OCI-M1 (cell line): Measurements from ENCODE around the gene ROBO4.

Experiments
- DNase-seq: peaks from one replicate; lab custom pipeline; 2025; lab: John Stamatoyannopoulos, UW

The ROBO4 gene

DNA sequence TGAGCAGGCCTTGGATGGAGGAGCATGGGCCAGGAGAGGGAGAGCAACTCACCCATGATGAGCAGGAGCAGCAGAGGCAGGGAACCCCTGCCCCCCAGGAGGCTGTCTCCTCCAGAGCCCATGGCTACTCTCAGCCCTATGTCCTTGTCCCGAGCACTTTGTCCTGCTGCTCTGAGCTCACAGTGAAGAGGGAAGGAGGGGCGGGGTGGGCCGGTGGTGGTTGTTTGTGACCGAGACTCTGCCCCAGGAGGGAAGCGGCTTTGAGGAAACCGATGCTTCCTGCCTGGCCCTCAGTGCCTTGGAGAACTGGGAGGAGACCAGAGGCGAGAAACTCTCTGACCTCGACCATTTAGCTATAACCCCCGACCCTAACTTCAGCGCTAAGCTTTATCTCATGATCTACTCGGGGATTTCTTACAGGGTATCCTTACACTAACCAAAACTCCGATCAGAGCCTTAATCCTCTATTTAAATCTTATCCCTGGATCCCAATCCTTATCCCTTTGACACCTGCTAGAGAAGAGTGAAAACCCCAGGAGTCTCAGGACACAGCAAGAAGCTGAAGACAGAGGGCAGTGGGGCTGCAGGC, at the start of gene ROBO4:
TSS of gene ROBO4 (minus strand) at position 192 of the 589 bp plus-strand sequence. CDS start at position 122, 70 bp downstream.
- no peak for DNase-seq

DNA sequence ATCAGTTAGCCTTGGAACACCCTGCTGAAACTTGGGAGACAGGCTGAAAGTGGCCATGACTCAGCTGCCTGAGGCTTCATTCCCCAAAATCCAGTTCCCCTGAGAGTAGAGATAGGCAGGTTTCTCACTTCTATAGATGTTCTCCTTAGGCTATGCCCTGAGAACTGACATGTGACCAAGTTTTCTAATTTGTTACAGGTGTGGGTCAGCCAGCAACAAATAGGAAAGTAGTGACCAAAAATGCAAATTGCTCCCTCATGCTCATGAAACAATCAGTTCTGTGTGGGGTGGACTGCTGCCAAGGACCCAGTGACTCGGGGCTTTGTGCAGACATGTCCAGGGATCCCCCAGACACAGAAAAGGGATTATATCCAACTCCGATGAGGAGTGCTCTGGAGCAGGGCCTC, 49.1 kb upstream of the ROBO4 start:
- no peak for DNase-seq

DNA sequence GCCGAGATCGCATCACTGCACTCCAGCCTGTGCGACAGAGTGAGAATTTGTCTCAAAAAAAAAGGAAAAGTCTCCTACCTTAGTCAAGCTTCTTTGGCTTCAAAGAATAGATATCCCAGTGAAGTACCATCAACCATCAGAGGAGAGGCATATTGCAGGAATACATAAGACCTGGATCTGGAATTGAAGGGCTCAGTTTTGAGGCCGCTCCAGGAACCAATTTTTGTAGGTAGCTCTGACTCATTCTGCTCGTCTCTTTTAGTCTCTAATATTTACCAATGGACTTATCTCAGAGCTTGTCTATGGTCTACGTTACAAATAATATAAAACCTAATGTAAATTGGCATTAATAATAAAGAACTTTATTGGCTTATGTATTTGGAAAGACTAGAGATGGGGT, 48.2 kb upstream of the ROBO4 start:
- DNase-seq, result no peak

DNA sequence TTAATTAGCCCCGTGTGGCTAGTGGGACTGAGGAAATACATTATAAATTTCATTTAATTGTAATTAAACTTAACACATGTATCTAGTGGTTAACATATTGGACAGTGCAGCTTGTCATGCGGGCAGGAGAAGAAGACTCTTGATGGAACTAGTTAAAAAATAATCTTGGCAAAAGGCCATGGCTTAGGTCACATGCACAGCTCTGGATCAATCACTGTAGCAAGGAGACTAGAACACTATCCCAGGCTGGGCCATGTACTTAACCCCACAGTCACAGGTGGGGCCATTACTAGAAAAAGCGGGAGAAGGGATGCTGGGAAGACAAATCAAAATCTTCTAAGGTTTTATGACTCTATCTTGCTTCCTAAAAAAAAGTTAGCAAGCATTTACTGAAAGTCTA, 46.9 kb upstream of the ROBO4 start:
- no peak for DNase-seq

DNA sequence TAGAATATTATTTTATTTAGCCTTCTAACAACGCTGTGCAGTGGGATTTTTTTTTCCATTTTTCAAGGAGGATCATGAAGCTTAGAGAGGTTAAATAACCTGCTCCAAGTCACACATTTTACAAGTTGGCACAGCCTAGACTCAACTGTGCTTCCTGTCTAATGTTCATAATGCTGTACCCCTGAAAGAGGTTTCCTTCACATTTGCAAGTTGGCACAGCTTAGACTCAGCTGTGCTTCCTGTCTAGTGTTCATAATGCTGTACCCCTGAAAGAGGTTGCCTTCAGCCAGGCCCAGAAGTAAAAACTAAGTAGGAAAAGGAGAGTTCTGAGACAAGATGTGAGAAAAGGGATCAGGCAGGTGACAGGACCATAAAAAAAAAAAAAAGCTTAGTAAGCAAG, 46.1 kb upstream of the ROBO4 start:
- DNase-seq, result no peak

DNA sequence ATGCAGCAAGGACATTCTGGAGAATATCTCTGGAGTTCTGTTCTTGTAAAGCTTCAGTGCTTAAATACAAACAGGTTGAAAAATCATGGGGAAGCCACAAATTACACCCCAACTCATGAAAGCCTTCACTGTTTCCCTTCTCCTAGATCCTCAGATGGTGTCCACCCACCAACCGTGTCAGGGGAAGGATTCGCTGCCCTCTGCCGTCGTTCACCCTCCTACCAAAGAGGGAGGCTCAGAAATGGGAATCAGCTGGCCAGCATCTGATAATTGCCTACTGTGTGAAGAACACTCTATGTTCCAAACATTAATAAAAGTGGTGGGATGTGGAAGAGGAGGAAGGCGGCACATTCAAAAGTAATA, 45.6 kb upstream of the ROBO4 start:
- no peak for DNase-seq

DNA sequence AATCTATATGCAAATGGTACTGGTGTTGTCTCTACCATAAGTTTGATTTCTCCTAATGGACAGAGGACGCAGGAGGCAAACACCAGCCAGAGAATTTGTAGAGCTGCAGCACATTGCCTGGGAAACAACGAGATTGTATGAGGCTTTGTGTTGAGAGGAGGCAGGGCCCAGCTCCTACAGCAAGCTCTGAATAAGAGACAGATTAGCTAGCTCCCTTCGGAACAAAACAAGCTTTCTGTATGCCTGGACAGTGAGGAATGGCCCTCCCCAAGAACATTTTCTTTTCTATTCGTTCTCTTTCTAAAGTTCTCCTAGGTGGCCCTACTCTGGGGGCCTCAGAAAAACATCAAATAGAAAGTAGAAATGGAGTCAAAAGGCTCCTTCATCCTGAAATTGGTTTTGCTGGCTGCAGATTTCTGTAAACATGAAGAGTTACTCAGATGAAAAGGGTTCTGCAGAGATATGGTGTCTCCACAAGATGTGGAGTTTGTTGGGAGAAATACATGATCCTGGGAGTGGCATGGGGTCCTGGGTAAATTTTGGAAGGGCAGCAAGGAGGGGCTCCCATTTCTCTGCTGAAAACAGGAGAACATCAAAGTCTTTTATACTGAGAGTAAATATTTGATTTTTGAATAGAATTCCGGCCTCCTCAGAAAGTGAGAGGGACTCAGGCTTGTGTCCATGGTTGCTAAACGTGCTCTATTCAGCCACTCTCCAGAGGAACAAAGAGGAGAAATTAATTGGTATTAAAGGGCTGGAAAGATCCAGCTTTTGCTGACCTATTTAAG, 45.0 kb upstream of the ROBO4 start:
- no peak for DNase-seq

DNA sequence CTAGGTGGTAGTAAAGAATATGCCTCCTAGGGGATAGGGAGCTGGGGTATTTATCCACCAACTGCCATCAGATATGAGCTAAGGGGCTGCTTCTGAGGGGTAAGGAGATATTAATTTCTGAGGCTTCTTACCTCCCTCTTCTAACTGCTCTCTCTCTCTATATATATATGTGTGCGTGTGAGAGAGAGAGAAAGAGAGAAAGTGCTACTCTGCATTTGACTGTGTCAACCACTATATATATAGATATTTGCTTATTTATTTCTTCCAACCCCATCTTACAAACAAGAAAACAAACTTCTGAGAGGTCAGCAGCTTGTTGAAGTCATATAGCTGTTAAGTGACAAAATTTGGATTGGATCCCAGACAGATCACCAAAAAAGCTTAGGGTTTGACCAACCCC, 44.0 kb upstream of the ROBO4 start:
- DNase-seq, result no peak

DNA sequence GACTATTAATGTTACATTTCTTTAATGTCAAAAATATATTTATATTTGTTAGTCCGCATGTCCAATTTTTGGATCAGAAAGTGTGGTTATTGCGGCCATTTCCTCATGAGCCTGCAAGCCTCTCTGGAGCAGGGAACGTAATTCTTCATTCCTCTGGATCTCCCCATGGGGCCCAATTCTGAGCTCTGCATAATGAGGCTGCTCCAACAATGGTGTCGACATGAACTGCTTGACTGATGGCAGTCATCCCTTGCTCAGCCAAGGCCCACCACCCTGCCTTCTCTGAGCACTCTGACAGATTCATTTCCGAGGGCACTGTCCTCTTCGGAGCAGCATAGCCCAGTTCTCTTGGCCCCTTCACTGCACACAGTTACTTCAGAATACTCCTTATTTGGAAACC, 41.3 kb upstream of the ROBO4 start:
- DNase-seq, result no peak

DNA sequence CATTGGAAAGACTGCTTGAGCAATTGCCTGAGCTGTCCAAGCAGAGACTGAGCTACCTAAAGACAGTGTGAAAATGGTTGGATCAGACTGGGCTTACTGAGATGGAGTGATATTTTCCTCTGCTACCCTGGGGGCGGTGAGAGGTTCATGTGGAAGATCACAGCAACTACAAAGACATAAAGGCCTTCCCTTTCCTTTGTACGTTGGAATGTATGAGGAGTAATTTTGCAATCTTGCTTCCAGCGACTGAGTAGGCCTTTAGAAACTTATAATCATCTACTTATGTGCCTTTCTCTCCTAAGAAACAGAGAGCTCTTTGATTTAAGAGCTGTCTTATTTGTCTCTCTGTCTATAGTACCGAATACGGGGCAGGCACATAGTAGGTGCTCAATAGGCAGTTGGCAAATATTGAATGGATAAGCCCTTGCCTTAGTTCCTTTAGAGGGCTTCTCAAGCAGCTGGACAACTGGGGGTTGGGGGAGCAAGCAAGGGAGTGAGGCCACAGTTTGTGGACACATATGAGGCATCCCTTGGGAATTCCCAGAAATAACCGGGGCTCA, 40.6 kb upstream of the ROBO4 start:
- no peak for DNase-seq

DNA sequence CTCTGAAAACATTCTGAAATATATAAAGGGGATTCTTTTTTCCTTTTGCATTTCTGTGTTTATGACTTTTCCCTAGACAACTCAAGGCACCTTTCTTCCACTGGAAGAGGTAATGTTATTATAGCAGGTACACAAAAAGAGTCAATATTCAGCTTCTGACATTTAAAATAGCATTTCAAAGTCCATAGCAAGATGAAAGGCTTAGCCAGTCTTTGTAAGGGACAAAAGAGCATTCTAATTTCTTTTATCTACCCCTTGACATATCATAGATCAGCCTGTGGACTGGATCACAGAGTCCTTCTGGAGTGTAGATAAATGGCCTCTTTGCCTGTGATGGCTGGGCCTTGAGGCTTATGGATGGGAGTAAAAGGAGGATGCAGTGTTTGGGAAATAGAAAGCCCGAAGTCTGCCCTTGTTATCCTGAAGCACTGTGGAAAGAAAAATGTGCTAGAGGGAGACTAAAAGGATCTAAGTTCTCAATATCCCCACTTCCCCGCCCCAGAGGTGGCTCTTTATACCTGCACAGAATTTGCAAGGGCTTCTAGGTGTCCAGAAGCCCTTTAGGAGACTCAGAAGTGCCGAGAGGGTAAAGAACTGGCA, 39.8 kb upstream of the ROBO4 start:
- DNase-seq, result no peak

DNA sequence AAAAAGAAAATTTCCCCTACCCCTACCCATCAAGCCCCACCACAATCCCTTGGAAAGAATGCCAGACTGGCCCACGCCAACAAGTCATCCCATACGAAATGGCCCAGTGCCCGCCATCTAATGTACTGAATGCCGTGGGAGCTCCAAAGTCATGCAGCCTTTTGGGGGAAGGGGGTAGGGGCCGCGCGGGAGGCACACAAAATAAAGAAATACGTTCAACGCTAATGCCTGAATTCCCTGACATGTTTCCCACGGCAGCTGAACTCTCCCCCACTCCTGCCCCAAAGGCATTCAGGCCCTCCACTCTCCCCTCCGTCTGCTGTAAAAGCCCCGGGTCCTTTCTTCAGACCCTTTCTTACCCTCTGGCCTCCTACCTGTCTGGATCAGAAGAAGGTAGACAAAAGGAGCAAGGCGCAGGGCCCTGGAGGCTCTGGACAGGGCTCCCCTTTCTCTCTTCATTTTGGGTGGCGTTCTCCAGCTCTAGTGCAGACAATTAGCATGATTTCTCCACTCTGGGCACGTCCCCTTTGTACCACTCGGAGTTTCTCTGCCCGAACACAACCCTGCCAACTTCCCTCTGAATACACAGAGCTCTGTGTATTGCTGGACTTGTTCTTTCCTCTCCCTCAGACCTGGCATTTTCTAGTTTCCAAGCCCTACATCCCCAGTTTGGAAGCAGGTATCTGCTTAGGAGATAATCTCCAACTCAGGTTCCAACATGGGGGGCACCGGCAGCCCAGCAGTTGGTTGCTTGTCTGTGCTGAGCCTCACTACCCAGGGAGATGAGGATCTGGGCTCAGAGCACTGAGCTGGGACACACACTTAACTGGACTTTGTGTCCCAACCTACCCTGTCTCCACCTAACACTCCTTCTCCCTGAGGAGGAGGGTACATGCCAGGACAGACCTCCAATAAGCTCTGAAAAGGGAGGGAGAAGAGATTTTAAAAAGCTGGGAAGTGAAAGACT, 38.2 kb upstream of the ROBO4 start, which contains the start of gene HEPACAM:
TSS of gene HEPACAM (minus strand) at position 500 of the 967 bp plus-strand sequence. CDS start at position 459, 41 bp downstream.
- no peak for DNase-seq

DNA sequence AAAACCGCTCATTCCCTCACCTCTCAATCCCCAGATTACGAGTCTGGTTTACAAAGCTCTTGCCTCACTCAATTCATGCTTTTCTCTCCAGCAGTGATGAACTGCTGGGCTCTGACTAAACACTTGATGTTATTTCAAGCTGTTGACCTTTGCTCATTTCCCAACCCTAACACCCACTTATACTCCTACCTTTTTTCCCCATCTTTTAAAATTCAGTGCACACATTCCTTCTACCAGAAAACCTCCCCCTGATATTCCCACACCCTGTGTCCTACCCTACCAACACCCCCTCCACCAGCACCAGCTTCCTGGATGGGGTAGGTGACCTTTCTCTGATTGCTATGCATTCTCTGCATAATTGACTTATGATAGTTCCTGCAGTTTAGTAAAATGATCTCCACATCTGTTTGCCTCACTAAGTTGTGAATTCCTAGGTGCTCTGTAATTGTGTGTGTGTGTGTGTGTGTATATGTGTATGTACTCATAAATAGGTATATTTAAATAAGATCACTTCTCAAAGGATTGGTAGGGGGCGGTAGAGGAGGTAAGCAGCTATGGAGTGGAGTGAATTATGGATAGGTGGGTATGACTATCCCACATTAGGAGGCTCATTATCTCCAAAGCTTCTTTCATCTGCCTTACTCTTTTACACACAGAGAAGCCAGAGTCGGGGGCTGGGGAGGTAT, 37.3 kb upstream of the ROBO4 start:
- no peak for DNase-seq

DNA sequence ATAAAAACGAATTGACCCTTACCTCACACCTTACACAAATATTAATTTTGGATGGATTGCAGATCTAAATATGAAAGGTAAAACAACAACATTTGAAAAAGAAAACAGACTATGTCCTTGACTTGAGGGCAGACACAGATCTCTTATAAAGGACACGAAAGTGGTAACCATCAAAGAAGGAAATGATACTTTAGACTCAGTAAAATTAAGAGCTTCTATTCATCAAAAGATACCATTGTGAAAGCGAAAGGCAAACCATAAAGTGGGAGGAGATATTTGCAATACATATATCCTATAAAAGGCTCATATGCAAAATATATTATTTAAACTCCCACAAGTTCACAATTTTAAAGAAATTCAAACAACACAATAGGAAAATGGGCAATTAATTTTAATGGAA, 33.1 kb upstream of the ROBO4 start:
- no peak for DNase-seq

DNA sequence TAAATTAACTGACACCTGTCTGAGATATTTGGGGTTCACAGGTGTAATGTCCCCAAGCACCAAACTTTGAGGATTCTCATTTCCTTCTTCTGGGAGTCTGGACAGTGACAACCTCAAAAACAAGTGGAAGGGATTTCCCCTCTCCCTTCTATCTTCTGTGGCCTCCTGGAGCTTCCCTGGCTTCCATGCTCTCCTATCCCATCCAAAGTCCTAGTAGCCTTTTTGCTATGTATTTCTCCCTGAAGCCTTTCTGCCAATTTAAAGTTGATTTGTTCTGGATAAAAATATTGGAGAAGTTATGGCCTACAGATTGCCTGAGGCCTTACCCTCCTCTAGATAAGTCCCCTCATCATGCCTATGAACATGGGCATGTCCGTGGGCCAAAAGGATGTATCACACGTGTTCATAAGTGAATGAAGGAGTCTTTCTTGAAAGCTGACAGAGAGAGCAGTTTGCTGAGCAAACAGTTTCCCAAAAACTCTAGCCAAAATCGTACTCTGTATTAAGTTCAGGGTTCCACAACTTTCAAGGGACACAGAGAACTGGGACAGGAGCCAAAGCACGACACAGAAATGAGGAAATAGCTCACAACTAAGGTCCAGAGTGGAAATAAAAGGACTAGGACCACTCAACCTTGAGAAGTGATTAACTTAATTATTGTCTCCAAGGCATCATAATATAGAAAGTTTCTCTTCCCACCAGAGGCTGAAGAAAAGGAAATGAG, 31.4 kb upstream of the ROBO4 start:
- no peak for DNase-seq

DNA sequence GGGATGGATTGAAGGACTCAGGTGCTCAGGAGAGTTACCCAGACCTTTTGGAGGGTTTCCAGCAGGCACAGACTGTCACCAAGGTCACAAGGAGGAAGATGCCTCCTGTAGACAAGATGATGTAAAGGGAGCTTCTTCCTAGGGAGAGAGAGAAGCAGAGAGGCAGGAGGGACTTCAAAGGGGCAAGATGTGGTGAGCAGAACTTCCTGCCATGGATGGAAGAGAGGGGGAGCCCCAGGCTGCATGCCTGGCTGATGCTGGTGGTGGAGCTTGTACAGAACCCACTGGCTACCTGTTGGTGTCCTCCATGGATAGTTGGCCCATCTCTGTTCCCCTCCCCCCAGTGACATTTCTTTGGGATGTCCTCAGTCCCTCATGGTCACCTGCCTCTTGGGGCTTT, 25.6 kb upstream of the ROBO4 start:
- no peak for DNase-seq

DNA sequence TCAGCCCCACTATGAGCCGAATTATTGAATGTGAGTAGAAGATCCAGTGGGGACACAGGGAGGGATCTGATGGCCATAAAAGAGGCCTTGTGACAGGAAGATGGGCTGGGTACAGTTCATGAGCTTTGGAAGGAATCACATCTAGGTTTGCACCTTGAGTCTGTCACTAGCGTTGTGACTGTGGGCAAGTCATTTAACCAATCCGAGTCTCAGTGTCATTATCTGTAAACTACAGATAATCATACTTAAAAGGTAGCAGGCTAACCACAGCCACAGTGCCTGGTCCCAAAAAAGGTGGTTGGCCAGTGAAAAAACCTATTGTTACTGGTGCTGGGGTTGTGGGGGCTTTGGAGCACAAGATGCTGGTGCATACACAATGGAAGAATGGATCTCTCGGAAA, 25.2 kb upstream of the ROBO4 start:
- no peak for DNase-seq

DNA sequence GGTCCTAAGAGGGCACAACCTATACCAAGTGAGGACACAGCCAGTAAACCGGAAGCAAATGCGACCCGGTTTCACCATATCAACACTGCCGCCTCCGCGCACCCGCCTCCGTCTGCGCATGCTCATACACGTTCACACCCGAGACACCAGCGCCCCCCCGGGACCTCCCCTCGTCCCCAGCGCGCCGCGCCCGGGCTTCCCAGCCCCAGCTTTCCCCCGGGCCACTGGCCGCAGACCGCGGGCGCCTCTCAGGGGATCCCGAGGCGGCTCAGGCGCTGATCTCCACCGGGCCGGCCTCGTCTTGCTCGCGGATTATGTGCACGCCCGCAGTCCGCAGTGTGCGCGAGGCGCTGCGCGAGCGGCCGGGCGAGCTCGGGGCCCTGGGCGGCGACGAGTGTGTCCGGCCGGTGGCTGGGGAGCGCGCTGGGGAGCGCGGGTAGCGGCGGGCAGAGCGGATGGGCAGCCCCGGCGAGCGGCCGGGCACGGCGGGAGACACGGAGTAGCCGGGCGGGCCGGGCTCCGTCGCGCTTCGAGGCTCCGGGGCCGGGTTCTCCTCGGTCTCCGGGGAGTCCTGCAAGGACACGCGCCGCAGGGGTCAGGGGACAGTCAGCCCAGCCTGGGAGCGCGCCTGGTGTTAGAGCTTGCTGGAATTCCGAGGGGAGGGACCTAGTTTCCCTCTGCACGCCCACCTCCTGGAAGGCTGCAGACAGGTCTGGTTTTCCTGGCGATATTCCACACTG, 23.4 kb upstream of the ROBO4 start:
- no peak for DNase-seq

DNA sequence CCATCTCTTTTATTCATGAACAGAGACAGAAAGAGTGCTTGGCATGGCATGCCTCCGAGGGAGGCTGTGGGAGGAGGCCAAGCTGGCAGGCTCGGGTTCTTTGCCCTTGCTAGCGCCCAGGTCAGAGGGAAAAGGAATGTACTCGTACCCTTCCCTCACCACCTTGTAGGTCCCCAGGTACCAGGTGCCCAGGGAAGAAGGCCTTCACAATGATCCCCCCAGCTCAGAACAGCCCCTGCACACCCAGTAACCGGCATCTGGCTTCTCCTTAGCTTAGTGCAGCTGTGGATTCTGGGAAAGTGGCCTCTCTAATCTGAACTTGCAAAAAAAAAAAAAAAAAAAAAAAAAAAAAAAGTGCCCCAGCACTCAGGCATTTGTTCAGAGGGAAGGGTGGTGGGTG, 22.7 kb upstream of the ROBO4 start:
- DNase-seq, result no peak

DNA sequence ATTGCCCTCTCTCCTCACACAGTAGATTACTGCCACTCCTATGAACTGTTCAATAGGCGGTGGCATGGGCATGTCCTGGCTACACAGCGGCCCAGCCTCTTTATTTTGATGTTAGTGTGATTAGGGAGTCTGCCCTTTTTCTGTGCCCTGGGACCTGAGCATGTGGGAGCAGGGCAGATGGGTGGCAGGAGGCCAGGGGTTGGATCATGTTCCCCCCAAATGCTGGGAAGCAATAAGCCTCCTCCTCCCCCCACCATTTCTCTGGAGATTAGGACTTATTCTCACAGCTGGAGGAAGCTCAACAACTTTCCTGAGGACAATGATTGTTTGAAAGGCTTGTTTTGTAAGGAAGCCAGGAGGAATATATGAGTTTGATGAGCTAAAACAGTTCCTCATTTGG, 22.2 kb upstream of the ROBO4 start:
- no peak for DNase-seq
